Sigmoid colon (tissue), 7 donors: ENCODE data around the gene LRRC73. TPM values are rescaled to one million over a fixed set of nuclear protein-coding genes. Genes with fewer than 3 reads are reported as not detected.

ENCODE experiments used
- DNase-seq: peaks from one replicate; pipeline ENCODE4 v3.0.0-alpha.2; 2019
- H3K27ac ChIP-seq, 4 donors: fragments of 200-600 bp; sonication (generic); one replicate each; pipeline ENCODE4 v1.5.1; 2016 to 2019; ENCODE audit warnings: mild to moderate bottlenecking in 1 of 4
- H3K27me3 ChIP-seq, 3 donors: fragments of 200-600 bp; sonication (generic); one replicate each; pipeline ENCODE4 v1.5.1; 2019; ENCODE audit warnings: mild to moderate bottlenecking in 1 of 3
- H3K36me3 ChIP-seq, 4 donors: fragments of 200-600 bp; sonication (generic); one replicate each; pipeline ENCODE4 v1.5.1; 2016 to 2019
- H3K4me1 ChIP-seq, 4 donors: fragments of 200-600 bp; sonication (generic); one replicate each; pipeline ENCODE4 v1.5.1; 2017 to 2019
- H3K4me3 ChIP-seq, 4 donors: fragments of 200-600 bp; sonication (generic); one replicate each; pipeline ENCODE4 v1.5.1; 2017 to 2019; ENCODE audit warnings: mild to moderate bottlenecking in 2 of 4, moderate library complexity in 1 of 4
- H3K9me3 ChIP-seq, 4 donors: fragments of 200-600 bp in 3 of 4; sonication (generic) in 3 of 4; one replicate each; pipeline versions ENCODE4 v1.5.1 to v1.6.1; 2013 to 2019
- EP300 ChIP-seq, 4 donors: sonication (generic); formaldehyde crosslinking; IDR thresholded peaks; one replicate each; pipeline ENCODE4 v1.6.1; 2017; ENCODE audit warnings: antibody characterized with exemption in 4 of 4
- POLR2A ChIP-seq, 2 donors: fragments of 450-650 bp; IDR thresholded peaks; one replicate each; pipeline ENCODE4 v1.6.1; 2016; ENCODE audit warnings: antibody characterized with exemption in 2 of 2, mild to moderate bottlenecking in 2 of 2, moderate library complexity in 2 of 2
- POLR2AphosphoS5 ChIP-seq, 4 donors: sonication (generic); formaldehyde crosslinking; IDR thresholded peaks; one replicate each; pipeline ENCODE4 v1.6.1; 2017; ENCODE audit warnings: antibody characterized with exemption in 4 of 4
- WGBS, 2 donors: extraction: QIAGEN DNeasy Blood & Tissue Kit; methylation state at CpG; one replicate each; pipeline ENCODE4 v1.1.7; 2013; 5-methylcytosine and 5-hydroxymethylcytosine counted together
- intact Hi-C: fragments of 100-400 bp; cut with DNase I; formaldehyde crosslinking; loops from one replicate; pipeline ENCODE4 v1.15.1; 2023
- polyA plus RNA-seq, 3 donors: library from polyadenylated mRNA; stranded (reverse); fragments of 200-250 nt; gene quantifications; one replicate each; pipeline ENCODE4 v1.2.3, GENCODE V29; 2013
- total RNA-seq, 4 donors: library from RNA; depleted of rRNA; stranded (reverse); fragments of >200 nt; gene quantifications; one replicate each; pipeline ENCODE4 v1.1.0, GENCODE V29; 2016
- TF ChIP-seq, protein P1 (sequence below), 4 experiments: fragments of 450-650 bp in 3 of 4; fragments of 200-600 bp in 1 of 4; IDR thresholded peaks; one replicate each; pipeline ENCODE4 v1.5.1; 2016 to 2019; ENCODE audit warnings: antibody characterized with exemption in 4 of 4, mild to moderate bottlenecking in 3 of 4, moderate library complexity in 2 of 4
- donor health status: healthy with polysubstance abuse.
- donor health status: Bipolar disorder and iron deficiency.
- donor health status: healthy.

The LRRC73 gene
- total and polyA plus RNA-seq, 7 donors = 0.33 to 1.1 (median 0.47) TPM; not detected in 2

- H3K36me3 ChIP-seq = peaks cover 24 to 49% (median 32%) of the 10 kb centered on the region in 4 donors
- DNase-seq = no peak
- intact Hi-C loops = loop anchor here (10.0 kb wide), 1 partner anchor 337 kb away; the partner anchor contains the start of gene SRF
These were observed 1.8 kb upstream of the LRRC73 start for GRCh38 chr6:43511824-43512415.

DNA sequence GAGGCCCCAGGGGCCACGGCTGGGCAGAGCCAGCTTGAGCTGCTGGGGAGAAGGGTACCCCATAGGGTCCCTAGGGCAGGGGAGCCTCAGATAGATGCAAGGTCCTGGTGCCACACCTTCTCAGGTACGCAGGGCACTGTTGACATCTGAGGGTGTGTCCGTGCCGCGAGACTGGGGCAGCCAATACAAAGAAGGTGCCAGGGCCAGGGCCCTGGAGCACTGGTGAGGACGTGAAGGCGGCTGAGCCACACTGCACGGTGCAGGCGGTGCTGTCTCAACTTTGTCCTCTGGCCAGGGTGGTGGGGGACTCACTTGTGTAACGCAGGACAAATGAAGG, 649 bp upstream of the LRRC73 start:
- no peaks in the 10 kb centered on the region for H3K9me3 ChIP-seq
- 21 to 74% methylated on average over 10 of the region's 10 CpGs for WGBS, 2 donors
- no peak for DNase-seq
- TF ChIP-seq, protein P1, sequence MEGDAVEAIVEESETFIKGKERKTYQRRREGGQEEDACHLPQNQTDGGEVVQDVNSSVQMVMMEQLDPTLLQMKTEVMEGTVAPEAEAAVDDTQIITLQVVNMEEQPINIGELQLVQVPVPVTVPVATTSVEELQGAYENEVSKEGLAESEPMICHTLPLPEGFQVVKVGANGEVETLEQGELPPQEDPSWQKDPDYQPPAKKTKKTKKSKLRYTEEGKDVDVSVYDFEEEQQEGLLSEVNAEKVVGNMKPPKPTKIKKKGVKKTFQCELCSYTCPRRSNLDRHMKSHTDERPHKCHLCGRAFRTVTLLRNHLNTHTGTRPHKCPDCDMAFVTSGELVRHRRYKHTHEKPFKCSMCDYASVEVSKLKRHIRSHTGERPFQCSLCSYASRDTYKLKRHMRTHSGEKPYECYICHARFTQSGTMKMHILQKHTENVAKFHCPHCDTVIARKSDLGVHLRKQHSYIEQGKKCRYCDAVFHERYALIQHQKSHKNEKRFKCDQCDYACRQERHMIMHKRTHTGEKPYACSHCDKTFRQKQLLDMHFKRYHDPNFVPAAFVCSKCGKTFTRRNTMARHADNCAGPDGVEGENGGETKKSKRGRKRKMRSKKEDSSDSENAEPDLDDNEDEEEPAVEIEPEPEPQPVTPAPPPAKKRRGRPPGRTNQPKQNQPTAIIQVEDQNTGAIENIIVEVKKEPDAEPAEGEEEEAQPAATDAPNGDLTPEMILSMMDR (IDR thresholded peaks at IDR 0.05) = no peak
- TF ChIP-seq POLR2AphosphoS5 (IDR thresholded peaks at IDR 0.05) = no peak
- no peak for TF ChIP-seq EP300 (IDR thresholded peaks at IDR 0.05)
- TF ChIP-seq POLR2A (IDR thresholded peaks at IDR 0.05) = no peak
- peaks cover 0 to 45% (median 38%) of the 10 kb centered on the region in 4 donors for H3K4me1 ChIP-seq
- peaks cover 0 to 14% (median 0%) of the 10 kb centered on the region in 3 donors for H3K27me3 ChIP-seq
- H3K27ac ChIP-seq = peak overlapping the region; percentile 63 to 71 (median 64)
- intact Hi-C loops = loop anchor here (10.0 kb wide), 1 partner anchor 336 kb away; the partner anchor contains the start of gene SRF
- H3K4me3 ChIP-seq = peak overlapping the region in 3 of 4 donors; percentile 66 to 86 (median 80)
- peaks cover 24 to 50% (median 32%) of the 10 kb centered on the region in 4 donors for H3K36me3 ChIP-seq

More at GRCh38 chr6:43511824-43512415, 1.8 kb upstream of the LRRC73 start:
- TF ChIP-seq POLR2AphosphoS5 (IDR thresholded peaks at IDR 0.05) = no peak
- no peak for TF ChIP-seq POLR2A (IDR thresholded peaks at IDR 0.05)
- no peak for TF ChIP-seq EP300 (IDR thresholded peaks at IDR 0.05)
- H3K27ac ChIP-seq = no peak overlapping the region
- H3K27me3 ChIP-seq = peaks cover 0 to 14% (median 0%) of the 10 kb centered on the region in 3 donors
- H3K4me3 ChIP-seq = no peak overlapping the region
- peaks cover 0 to 45% (median 42%) of the 10 kb centered on the region in 4 donors for H3K4me1 ChIP-seq
- H3K9me3 ChIP-seq = no peaks in the 10 kb centered on the region
- WGBS, 2 donors = 91 to 95% methylated on average over 11 of the region's 11 CpGs

DNA sequence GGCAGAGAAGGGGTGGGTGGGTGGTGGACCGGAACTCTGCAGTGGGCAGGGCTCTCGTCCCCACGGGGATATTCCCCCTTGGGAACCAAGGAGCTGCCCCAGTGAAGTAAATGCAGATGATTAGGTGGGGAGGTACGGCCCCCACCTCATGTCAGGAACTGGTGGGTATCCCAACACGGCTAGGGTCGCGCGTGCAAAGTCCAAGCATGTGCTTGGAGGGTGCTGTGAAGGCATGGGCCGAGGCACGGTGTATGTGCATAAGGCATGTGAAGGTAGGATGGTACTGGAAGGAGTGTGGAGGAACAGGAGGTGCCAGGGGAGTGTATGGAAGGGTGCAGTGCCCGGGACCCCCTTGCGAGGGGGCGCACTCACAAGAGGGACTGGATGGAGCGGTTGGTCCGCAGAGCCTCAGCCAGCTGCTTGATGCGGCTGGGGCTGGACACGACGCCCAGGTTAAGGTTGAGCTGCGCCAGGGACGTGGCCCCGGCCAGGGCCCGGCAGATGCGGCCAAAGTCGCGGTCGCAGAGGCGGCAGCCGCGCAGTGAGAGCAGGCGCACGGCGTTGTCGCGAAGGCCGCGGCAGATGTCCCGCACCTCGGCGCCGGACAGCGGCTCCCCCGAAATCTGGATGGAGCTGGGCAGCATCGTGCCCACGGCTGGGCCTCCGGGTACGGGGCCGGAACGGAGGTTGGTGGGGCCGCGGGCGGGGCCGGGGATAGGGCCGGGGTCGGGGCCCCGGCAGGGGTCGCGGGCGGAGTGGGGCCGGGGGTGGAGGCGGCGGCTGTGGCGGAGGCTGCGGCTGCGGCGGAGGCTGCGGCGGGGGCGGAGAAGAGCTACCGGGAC, 783 bp downstream of the LRRC73 start:
- H3K9me3 ChIP-seq = no peaks in the 10 kb centered on the region
- peaks cover 0 to 30% (median 25%) of the 10 kb centered on the region in 4 donors for H3K4me1 ChIP-seq
- WGBS, 2 donors = 5 to 9% methylated on average over 69 of the region's 69 CpGs
- no peak for DNase-seq
- intact Hi-C loops = loop anchor here (5.0 kb wide), 3 partner anchors 142 to 282 kb away; partner anchors contain the start of genes DNPH1 and ZNF318
- H3K36me3 ChIP-seq = peaks cover 24 to 52% (median 38%) of the 10 kb centered on the region in 4 donors
- H3K27ac ChIP-seq = peak overlapping the region; percentile 63 to 71 (median 64)
- TF ChIP-seq, protein P1 (IDR thresholded peaks at IDR 0.05) = no peak
- TF ChIP-seq POLR2A (IDR thresholded peaks at IDR 0.05) (no peak), POLR2AphosphoS5 (IDR thresholded peaks at IDR 0.05) (no peak), EP300 (IDR thresholded peaks at IDR 0.05) (no peak)
- peaks cover 0 to 14% (median 0%) of the 10 kb centered on the region in 3 donors for H3K27me3 ChIP-seq
- H3K4me3 ChIP-seq = peak overlapping the region; percentile 50 to 86 (median 73)

- no peaks in the 10 kb centered on the region for H3K9me3 ChIP-seq
- H3K4me1 ChIP-seq = peaks cover 0 to 25% (median 22%) of the 10 kb centered on the region in 4 donors
- H3K27ac ChIP-seq = no peak overlapping the region
- no peak for TF ChIP-seq EP300 (IDR thresholded peaks at IDR 0.05)
- no peak for TF ChIP-seq POLR2A (IDR thresholded peaks at IDR 0.05)
- TF ChIP-seq, protein P1 (IDR thresholded peaks at IDR 0.05) = no peak
- no peak for TF ChIP-seq POLR2AphosphoS5 (IDR thresholded peaks at IDR 0.05)
- intact Hi-C loops = loop anchor here (5.0 kb wide), 3 partner anchors 141 to 281 kb away; partner anchors contain the start of genes DNPH1 and ZNF318
- no peak overlapping the region for H3K4me3 ChIP-seq
- peaks cover 0 to 14% (median 0%) of the 10 kb centered on the region in 3 donors for H3K27me3 ChIP-seq
- peaks cover 20 to 52% (median 38%) of the 10 kb centered on the region in 4 donors for H3K36me3 ChIP-seq
- DNase-seq = no peak
- whole genome bisulfite sequencing, 2 donors = 55 to 75% methylated on average over 8 of the region's 8 CpGs
These were observed 1.5 kb downstream of the LRRC73 start for GRCh38 chr6:43508481-43509141.
